ENCODE results near the gene ATAD5. TPM values are rescaled to one million over a fixed set of nuclear protein-coding genes. Genes with fewer than 3 reads are reported as not detected.
"Not testable (repeated sequence)": the region's sequence is repeated elsewhere in the genome, so short reads cannot be mapped to it uniquely, and the experiment has no call there.

ATAD5 gene
- total RNA-seq, 1 donor from 2014 or later, result 36.2 TPM

- TF ChIP-seq EZH2phosphoT487 (IDR thresholded peaks at IDR 0.05) (no peak), EZH2 (IDR thresholded peaks at IDR 0.05) (no peak), CTCF (IDR thresholded peaks at IDR 0.05) (no peak)
- H3K9me3 Mint-ChIP-seq, result no peaks in the 10 kb centered on the region
- H3K4me1 Mint-ChIP-seq, result peaks cover 6% of the 10 kb centered on the region
- no peaks in the 10 kb centered on the region for H3K36me3 Mint-ChIP-seq
- no peak overlapping the region for H3K27ac Mint-ChIP-seq
- Histone ChIP-seq H3K4me2 (no peak overlapping the region), H3K9me3 (ENCODE audit: low read depth) (no peaks in the 10 kb centered on the region), H3K36me3 (no peaks in the 10 kb centered on the region), H3K4me1 (no peaks in the 10 kb centered on the region), H3K27ac (no peak overlapping the region), H3K27me3 (peaks cover 31% of the 10 kb centered on the region), H3K4me3 (no peak overlapping the region), H3K79me2 (ENCODE audit: low read depth) (no peaks in the 10 kb centered on the region), H3K9ac (no peak overlapping the region), H4K20me1 (ENCODE audit: low read depth) (no peaks in the 10 kb centered on the region), H2AFZ (replicated peaks) (no peak overlapping the region), H3F3A (ENCODE audit: low read depth) (no peaks in the 10 kb centered on the region)
- H3K4me3 Mint-ChIP-seq, result no peak overlapping the region
- DNase-seq (ENCODE audit: low spot score), result no peak
- peaks cover 29% of the 10 kb centered on the region for H3K27me3 Mint-ChIP-seq (ENCODE audit: insufficient read depth, low read depth)
Observed at GRCh38 chr17:30927756-30928155, 96.0 kb downstream of the ATAD5 start.

GRCh38 chr17:30928584-30928983, 96.8 kb downstream of the ATAD5 start:
- Mint-ChIP-seq H3K36me3 (no peaks in the 10 kb centered on the region), H3K4me3 (no peak overlapping the region), H3K4me1 (peaks cover 4% of the 10 kb centered on the region), H3K9me3 (no peaks in the 10 kb centered on the region), H3K27ac (no peak overlapping the region), H3K27me3 (ENCODE audit: insufficient read depth, low read depth) (peaks cover 21% of the 10 kb centered on the region)
- TF ChIP-seq EZH2 (IDR thresholded peaks at IDR 0.05), result no peak
- no peak for TF ChIP-seq EZH2phosphoT487 (IDR thresholded peaks at IDR 0.05)
- no peak for TF ChIP-seq CTCF (IDR thresholded peaks at IDR 0.05)
- Histone ChIP-seq H3K9me3 (ENCODE audit: low read depth) (no peaks in the 10 kb centered on the region), H3K9ac (no peak overlapping the region), H2AFZ (replicated peaks) (no peak overlapping the region), H3K27ac (no peak overlapping the region), H3K27me3 (peaks cover 23% of the 10 kb centered on the region), H3K4me3 (no peak overlapping the region), H3K4me1 (no peaks in the 10 kb centered on the region), H3K4me2 (no peak overlapping the region), H4K20me1 (ENCODE audit: low read depth) (no peaks in the 10 kb centered on the region), H3F3A (ENCODE audit: low read depth) (no peaks in the 10 kb centered on the region), H3K79me2 (ENCODE audit: low read depth) (no peaks in the 10 kb centered on the region), H3K36me3 (no peaks in the 10 kb centered on the region)
- no peak for DNase-seq (ENCODE audit: low spot score)

GRCh38 chr17:30929081-30929633, 97.4 kb downstream of the ATAD5 start:
- H4K20me1 ChIP-seq (ENCODE audit: low read depth), result no peaks in the 10 kb centered on the region
- peaks cover 17% of the 10 kb centered on the region for H3K27me3 ChIP-seq
- no peaks in the 10 kb centered on the region for H3K79me2 ChIP-seq (ENCODE audit: low read depth)
- H3K9ac ChIP-seq, result no peak overlapping the region
- Mint-ChIP-seq H3K4me1 (peaks cover 4% of the 10 kb centered on the region), H3K36me3 (no peaks in the 10 kb centered on the region), H3K4me3 (no peak overlapping the region), H3K9me3 (no peaks in the 10 kb centered on the region), H3K27ac (no peak overlapping the region), H3K27me3 (ENCODE audit: insufficient read depth, low read depth) (peaks cover 17% of the 10 kb centered on the region)
- no peak overlapping the region for H3K4me2 ChIP-seq
- H3K4me3 ChIP-seq, result no peak overlapping the region
- H3K9me3 ChIP-seq (ENCODE audit: low read depth), result no peaks in the 10 kb centered on the region
- H3K36me3 ChIP-seq, result no peaks in the 10 kb centered on the region
- no peak overlapping the region for H3K27ac ChIP-seq
- TF ChIP-seq CTCF (IDR thresholded peaks at IDR 0.05), result no peak
- no peak for TF ChIP-seq EZH2 (IDR thresholded peaks at IDR 0.05)
- no peak for TF ChIP-seq EZH2phosphoT487 (IDR thresholded peaks at IDR 0.05)
- no peaks in the 10 kb centered on the region for H3F3A ChIP-seq (ENCODE audit: low read depth)
- no peaks in the 10 kb centered on the region for H3K4me1 ChIP-seq
- no peak overlapping the region for H2AFZ ChIP-seq (replicated peaks)
- DNase-seq (ENCODE audit: low spot score), result no peak

GRCh38 chr17:30929861-30930260, 98.1 kb downstream of the ATAD5 start:
- not testable (repeated sequence) for H3K9me3 Mint-ChIP-seq; H3K9ac ChIP-seq; H3K27ac ChIP-seq; H3K4me3 ChIP-seq; H3K9me3 ChIP-seq (ENCODE audit: low read depth); H3K4me1 ChIP-seq; H3K36me3 ChIP-seq; H2AFZ ChIP-seq (replicated peaks); DNase-seq (ENCODE audit: low spot score); H3K4me2 ChIP-seq; H3K36me3 Mint-ChIP-seq; H3F3A ChIP-seq (ENCODE audit: low read depth); H3K79me2 ChIP-seq (ENCODE audit: low read depth); H4K20me1 ChIP-seq (ENCODE audit: low read depth); H3K27ac Mint-ChIP-seq; H3K4me3 Mint-ChIP-seq; H3K4me1 Mint-ChIP-seq
- peaks cover 13% of the 10 kb centered on the region for H3K27me3 Mint-ChIP-seq (ENCODE audit: insufficient read depth, low read depth)
- peaks cover 10% of the 10 kb centered on the region for H3K27me3 ChIP-seq
